SK-N-SH (cell line): ENCODE data around the gene EIF2D. TPM values are rescaled to one million over a fixed set of nuclear protein-coding genes. Genes with fewer than 3 reads are reported as not detected.
A peak's percentile ranks its signal among the peaks of the same experiment; 100 is the strongest.

ENCODE experiments used
- CTCF ChIA-PET: fragments of 300-600, 350-600 bp; formaldehyde crosslinking; extraction: SDS; loops from one replicate; lab custom pipeline; 2021; lab: Yijun Ruan, JAX
- POLR2A ChIA-PET: fragments of 350-600 bp; sonication (Branson Sonifier 250); formaldehyde crosslinking; extraction: SDS; loops from one replicate; lab custom pipeline; 2020; ENCODE audit warnings: antibody characterized with exemption, inconsistent platforms; lab: Yijun Ruan, JAX
- DNase-seq: peaks from one replicate; pipeline ENCODE4 v3.0.0; 2012
- H2AFZ ChIP-seq: fragments of 200-600 bp; sonication (generic); 2 replicates; pipeline ENCODE4 v1.8.1; 2016; ENCODE audit warnings: antibody characterized with exemption, mild to moderate bottlenecking, low read depth
- H3F3A ChIP-seq: fragments of 200-600 bp; sonication (generic); replicated peaks from 2 replicates; pipeline ENCODE3; 2016; ENCODE audit warnings: antibody characterized with exemption, mild to moderate bottlenecking; ENCODE audit not compliant: insufficient read depth
- H3K27ac ChIP-seq, 2 experiments: fragments of 200-500 bp in 1 of 2; fragments of 200-600 bp in 1 of 2; sonication (Bioruptor generic) in 1 of 2; sonication (generic), shearing (Covaris generic) in 1 of 2; 2 replicates each; pipeline versions ENCODE4 v1.5.1 to v1.6.1; 2014 to 2016; ENCODE audit warnings: low read depth in 2 of 2, inconsistent platforms in 1 of 2, low read length in 1 of 2, mild to moderate bottlenecking in 1 of 2, mixed read lengths in 1 of 2
- H3K27me3 ChIP-seq: fragments of 200-600 bp; sonication (generic), shearing (Covaris generic); 2 replicates; pipeline ENCODE4 v1.6.1; 2016; ENCODE audit warnings: mixed run types; ENCODE audit not compliant: insufficient read depth
- H3K36me3 ChIP-seq, 2 experiments: fragments of 200-500 bp in 1 of 2; fragments of 200-600 bp in 1 of 2; sonication (Bioruptor generic) in 1 of 2; sonication (generic) in 1 of 2; replicated peaks in 1 of 2; 2 replicates each; pipeline versions ENCODE3 to v1.5.1; 2014 to 2016; ENCODE audit warnings: low read length in 1 of 2, mild to moderate bottlenecking in 1 of 2; ENCODE audit not compliant: insufficient read depth in 2 of 2, control insufficient read depth in 1 of 2
- H3K4me1 ChIP-seq, 2 experiments: fragments of 200-500 bp in 1 of 2; fragments of 200-600 bp in 1 of 2; sonication (Bioruptor generic) in 1 of 2; sonication (generic), shearing (Covaris generic) in 1 of 2; 2 replicates each; pipeline versions ENCODE4 v1.5.1 to v1.6.1; 2014 to 2016; ENCODE audit warnings: low read depth in 1 of 2, low read length in 1 of 2, mixed run types in 1 of 2; ENCODE audit not compliant: insufficient read depth in 2 of 2, control insufficient read depth in 1 of 2
- H3K4me2 ChIP-seq: fragments of 200-600 bp; sonication (generic), shearing (Covaris generic); 2 replicates; pipeline ENCODE4 v1.6.1; 2017; ENCODE audit warnings: mixed run types
- H3K4me3 ChIP-seq, 2 experiments: fragments of 200-500 bp in 1 of 2; fragments of 200-600 bp in 1 of 2; sonication (Bioruptor generic) in 1 of 2; sonication (generic), shearing (Covaris generic) in 1 of 2; 2 replicates each; pipeline versions ENCODE4 v1.5.1 to v1.8.1; 2014 to 2016; ENCODE audit warnings: low read depth in 2 of 2, inconsistent platforms in 1 of 2, low read length in 1 of 2, mild to moderate bottlenecking in 1 of 2, mixed read lengths in 1 of 2, moderate library complexity in 1 of 2
- H3K79me2 ChIP-seq: fragments of 200-600 bp; sonication (generic); 2 replicates; pipeline ENCODE4 v1.8.1; 2017; ENCODE audit warnings: mild to moderate bottlenecking; ENCODE audit not compliant: insufficient read depth
- H3K9ac ChIP-seq: fragments of 200-600 bp; sonication (generic); 2 replicates; pipeline ENCODE4 v1.6.1; 2017; ENCODE audit warnings: mixed run types
- H3K9me2 ChIP-seq: fragments of 200-600 bp; sonication (generic); 2 replicates; pipeline ENCODE4 v1.6.1; 2017; ENCODE audit warnings: mixed run types
- H3K9me3 ChIP-seq: fragments of 200-600 bp; sonication (generic); 2 replicates; pipeline ENCODE4 v1.6.1; 2017; ENCODE audit warnings: mixed run types, mild to moderate bottlenecking, moderate library complexity
- H4K20me1 ChIP-seq: fragments of 200-600 bp; sonication (generic); 2 replicates; pipeline ENCODE4 v1.6.1; 2017; ENCODE audit warnings: mild to moderate bottlenecking, mixed run types; ENCODE audit not compliant: insufficient read depth
- CTCF ChIP-seq: fragments of 200-600 bp; sonication (generic); IDR thresholded peaks from 2 replicates; pipeline ENCODE4 v1.6.1; 2017; ENCODE audit warnings: antibody characterized with exemption, mild to moderate bottlenecking, moderate library complexity
- EP300 ChIP-seq, 2 experiments: IDR thresholded peaks; 2 replicates each; pipeline versions ENCODE4 v1.4.0 to v1.6.1; 2012; ENCODE audit warnings: borderline replicate concordance in 1 of 2, low read depth in 1 of 2, low read length in 1 of 2
- FOXJ3 ChIP-seq: sonication (generic); formaldehyde crosslinking; IDR thresholded peaks from 2 replicates; pipeline ENCODE4 v1.5.1; 2020; ENCODE audit warnings: mild to moderate bottlenecking, missing genetic modification reagents
- FOXM1 ChIP-seq: IDR thresholded peaks from 2 replicates; pipeline ENCODE4 v1.4.0; 2012; ENCODE audit warnings: low read depth, mild to moderate bottlenecking
- JUND ChIP-seq: IDR thresholded peaks from 2 replicates; pipeline ENCODE4 v1.4.0; 2012
- MAX ChIP-seq: IDR thresholded peaks from 2 replicates; pipeline ENCODE4 v1.4.0; 2012; ENCODE audit warnings: low read depth
- PBX3 ChIP-seq: IDR thresholded peaks from 2 replicates; pipeline ENCODE4; 2012
- POLR2AphosphoS5 ChIP-seq: IDR thresholded peaks from 2 replicates; pipeline ENCODE4 v1.6.1; 2012; ENCODE audit warnings: low read depth, low read length
- RAD21 ChIP-seq: IDR thresholded peaks from 2 replicates; pipeline ENCODE4 v1.6.1; 2012; ENCODE audit warnings: mild to moderate bottlenecking, low read length
- SIN3A ChIP-seq: IDR thresholded peaks from 2 replicates; pipeline ENCODE4 v1.6.1; 2012; ENCODE audit warnings: low read depth, mild to moderate bottlenecking, low read length, moderate library complexity, borderline replicate concordance
- SMC3 ChIP-seq: IDR thresholded peaks from 2 replicates; pipeline ENCODE4 v1.6.1; 2012; ENCODE audit warnings: low read depth, low read length, improper control_type of control experiment
- TAF1 ChIP-seq: IDR thresholded peaks from 2 replicates; pipeline ENCODE4 v1.6.1; 2012; ENCODE audit warnings: low read depth, mild to moderate bottlenecking, low read length, moderate library complexity, borderline replicate concordance
- USF2 ChIP-seq: fragments of 150-350 bp; IDR thresholded peaks from 2 replicates; pipeline ENCODE4 v1.6.1; 2017; ENCODE audit warnings: antibody characterized with exemption, low read length, low read depth, borderline replicate concordance
- WGBS: methylation state at CpG from one replicate; pipeline ENCODE4 v1.1.6; 2017; ENCODE audit warnings: low lambda C conversion rate; 5-methylcytosine and 5-hydroxymethylcytosine counted together
- polyA plus RNA-seq, 3 experiments: library from polyadenylated mRNA; depleted of rRNA; stranded (reverse); fragments of >200 nt; gene quantifications; 2 replicates each; pipeline ENCODE4 v1.2.3, GENCODE V29; 2012

Gene EIF2D
- polyA plus RNA-seq, 1 of the 3 experiments (the other 2 are of a cell fraction), result 59.5 TPM

GRCh38 chr1:206634365-206635079 is 22.3 kb upstream of the EIF2D start:
- no peaks in the 10 kb centered on the region for H3K27me3 ChIP-seq
- no peaks in the 10 kb centered on the region for H4K20me1 ChIP-seq
- DNase-seq, result peak; percentile 66
- H3K9ac ChIP-seq, result peak overlapping the region; percentile 83; the same call in 1 of the 2 replicates
- peaks cover 18 to 22% of the 10 kb centered on the region in 2 experiments; a peak in 3 of 4 replicates for H3K4me1 ChIP-seq
- peaks cover 34% of the 10 kb centered on the region for H3K79me2 ChIP-seq
- peaks cover 0 to 9% of the 10 kb centered on the region in 2 experiments for H3K36me3 ChIP-seq
- peak overlapping the region; percentile 89 for H2AFZ ChIP-seq
- TF ChIP-seq FOXJ3, result no peak
- no peak for TF ChIP-seq FOXM1
- peak; percentile 47; the same call in 1 of the 2 replicates for TF ChIP-seq SIN3A
- TF ChIP-seq MAX, result peak; percentile 75
- no peak for TF ChIP-seq USF2
- no peak for TF ChIP-seq TAF1
- peak; percentile 94 for TF ChIP-seq CTCF
- TF ChIP-seq RAD21, result peak; percentile 79
- peak; percentile 82 for TF ChIP-seq SMC3
- no peak for TF ChIP-seq EP300 (IDR thresholded peaks at IDR 0.05; ENCODE audit: borderline replicate concordance in 1 of 2, low read depth in 1 of 2, low read length in 1 of 2)
- TF ChIP-seq JUND, result no peak
- TF ChIP-seq POLR2AphosphoS5, result no peak
- peak; percentile 48 for TF ChIP-seq PBX3
- H3K9me2 ChIP-seq, result no peaks in the 10 kb centered on the region
- CTCF ChIA-PET, result interaction anchor here (0.9 to 17.3 kb wide), 31 partner anchors 8 to 497 kb away, joined by 3 to 450 read pairs (median 5); partner anchors contain the start of genes EIF2D and MAPKAPK2
- H3K4me3 ChIP-seq, result peak overlapping the region; percentile 87 to 92
- H3F3A ChIP-seq, result peaks cover 27% of the 10 kb centered on the region
- no peaks in the 10 kb centered on the region for H3K9me3 ChIP-seq
- 42% methylated on average over 26 of the region's 26 CpGs for WGBS
- H3K4me2 ChIP-seq, result peak overlapping the region; percentile 85
- peak overlapping the region; percentile 73 to 79; a peak in 3 of 4 replicates for H3K27ac ChIP-seq
- POLR2A ChIA-PET, result interaction anchor here (1.0 to 2.4 kb wide), 8 partner anchors 20 to 348 kb away, joined by 3 to 22 read pairs (median 3); partner anchors contain the start of gene EIF2D
